Nephron (organoid): ENCODE measurements around the gene CEND1.
A peak's percentile ranks its signal among the peaks of the same experiment; 100 is the strongest.

Experiments used
- H3K27ac Mint-ChIP-seq, 3 experiments: 2 replicates each; pipeline ENCODE4 v1.8.0; 2020; ENCODE audit warnings: mixed read lengths in 3 of 3, mild to moderate bottlenecking in 2 of 3, moderate library complexity in 1 of 3
- H3K27me3 Mint-ChIP-seq: 2 replicates; pipeline ENCODE4 v1.8.0; 2021; ENCODE audit warnings: low read depth, mild to moderate bottlenecking, moderate library complexity, mixed read lengths
- H3K36me3 Mint-ChIP-seq: 2 replicates; pipeline ENCODE4 v1.8.0; 2020; ENCODE audit warnings: low read depth, mixed read lengths
- H3K4me1 Mint-ChIP-seq: 2 replicates; pipeline ENCODE4 v1.8.0; 2020; ENCODE audit warnings: mixed read lengths
- H3K4me3 Mint-ChIP-seq, 3 experiments: 2 replicates each; pipeline ENCODE4 v1.8.0; 2020; ENCODE audit warnings: mild to moderate bottlenecking in 3 of 3, mixed read lengths in 3 of 3, moderate library complexity in 2 of 3
- H3K9me3 Mint-ChIP-seq: 2 replicates; pipeline ENCODE4 v1.8.0; 2020; ENCODE audit warnings: mixed read lengths
- TF ChIP-seq, protein P1 (sequence below), 3 experiments: fragments of 200-600 bp; sonication (generic); IDR thresholded peaks; one replicate each; pipeline ENCODE4 v1.5.0; 2021; ENCODE audit warnings: antibody characterized with exemption in 3 of 3; ENCODE audit not compliant: unreplicated experiment in 3 of 3

The CEND1 gene

DNA sequence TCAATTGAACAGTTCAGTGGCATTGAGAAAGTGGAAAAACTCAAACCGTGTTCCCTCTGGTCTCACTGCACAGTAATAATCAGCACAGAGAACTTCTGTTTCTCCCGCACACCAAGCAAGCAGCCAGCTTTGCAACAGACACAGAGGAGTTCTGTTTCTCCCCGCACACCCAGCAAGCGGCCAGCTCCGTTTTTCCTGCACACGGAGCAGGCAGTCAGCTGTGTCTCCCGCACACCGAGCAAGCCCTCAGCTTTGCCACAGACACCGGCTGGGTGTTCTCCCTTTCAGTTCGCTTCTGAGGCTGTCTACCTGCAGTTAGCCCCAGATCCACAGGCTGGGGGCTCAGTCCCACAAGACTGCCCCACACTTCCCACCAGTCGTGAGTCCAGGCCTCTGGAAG, 52.5 kb downstream of the CEND1 start:
- Mint-ChIP-seq H3K4me1 (peaks cover 4% of the 10 kb centered on the region), H3K27ac (peak overlapping the region in 1 of 3 experiments; percentile 11), H3K27me3 (peaks cover 18% of the 10 kb centered on the region), H3K4me3 (no peak overlapping the region), H3K9me3 (peaks cover 7% of the 10 kb centered on the region), H3K36me3 (no peaks in the 10 kb centered on the region)
- TF ChIP-seq, protein P1, sequence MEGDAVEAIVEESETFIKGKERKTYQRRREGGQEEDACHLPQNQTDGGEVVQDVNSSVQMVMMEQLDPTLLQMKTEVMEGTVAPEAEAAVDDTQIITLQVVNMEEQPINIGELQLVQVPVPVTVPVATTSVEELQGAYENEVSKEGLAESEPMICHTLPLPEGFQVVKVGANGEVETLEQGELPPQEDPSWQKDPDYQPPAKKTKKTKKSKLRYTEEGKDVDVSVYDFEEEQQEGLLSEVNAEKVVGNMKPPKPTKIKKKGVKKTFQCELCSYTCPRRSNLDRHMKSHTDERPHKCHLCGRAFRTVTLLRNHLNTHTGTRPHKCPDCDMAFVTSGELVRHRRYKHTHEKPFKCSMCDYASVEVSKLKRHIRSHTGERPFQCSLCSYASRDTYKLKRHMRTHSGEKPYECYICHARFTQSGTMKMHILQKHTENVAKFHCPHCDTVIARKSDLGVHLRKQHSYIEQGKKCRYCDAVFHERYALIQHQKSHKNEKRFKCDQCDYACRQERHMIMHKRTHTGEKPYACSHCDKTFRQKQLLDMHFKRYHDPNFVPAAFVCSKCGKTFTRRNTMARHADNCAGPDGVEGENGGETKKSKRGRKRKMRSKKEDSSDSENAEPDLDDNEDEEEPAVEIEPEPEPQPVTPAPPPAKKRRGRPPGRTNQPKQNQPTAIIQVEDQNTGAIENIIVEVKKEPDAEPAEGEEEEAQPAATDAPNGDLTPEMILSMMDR (IDR thresholded peaks at IDR 0.05; ENCODE audit: unreplicated experiment in 3 of 3), result no peak
